ENCODE data around the gene IFT81. TPM values are rescaled to one million over a fixed set of nuclear protein-coding genes. Genes with fewer than 3 reads are reported as not detected.

Gene IFT81
- total RNA-seq, 1 experiment from 2014 or later, result 10.5 TPM

DNA sequence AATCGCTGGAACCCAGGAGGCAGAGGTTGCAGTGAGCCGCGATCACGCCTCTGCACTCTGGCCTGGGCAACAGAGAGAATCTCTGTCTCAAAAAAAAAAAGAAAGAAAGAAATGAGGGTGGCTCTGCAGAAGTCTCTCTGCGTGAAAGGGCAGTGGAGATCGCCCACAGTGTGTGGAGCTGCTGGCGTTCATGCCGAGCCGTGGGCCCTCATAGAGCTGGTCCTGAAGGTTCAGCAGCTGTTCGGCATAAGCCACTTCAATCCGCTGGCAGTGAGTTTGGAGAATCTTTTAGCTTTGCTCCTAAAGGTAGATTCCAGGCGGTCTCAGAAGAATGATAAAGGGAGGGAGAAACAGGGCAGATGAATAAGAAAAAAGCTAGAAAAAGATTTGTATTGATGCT is 120.2 kb downstream of the IFT81 start:
- peaks cover 19% of the 10 kb centered on the region for H3K4me1 Mint-ChIP-seq
- ATAC-seq, result no peak
- DNase-seq (ENCODE audit: low spot score), result no peak
- POLR2A ChIA-PET, result interaction anchor here (0.6 kb wide), 1 partner anchor 16 kb away, joined by 3 read pairs; no protein-coding TSS in a partner anchor
- CTCF ChIA-PET, result interaction anchor here (0.6 to 1.6 kb wide), 11 partner anchors 11 to 225 kb away, joined by 3 to 13 read pairs (median 3); partner anchors contain the start of genes FAM216A and IFT81
- no peaks in the 10 kb centered on the region for H3K36me3 Mint-ChIP-seq
- TF ChIP-seq RELA (CRISPR knock-in tag; IDR thresholded peaks at IDR 0.05; ENCODE audit: borderline replicate concordance) (no peak), OVOL2 (CRISPR knock-in tag; IDR thresholded peaks at IDR 0.05; ENCODE audit: borderline replicate concordance) (no peak), KAT7 (CRISPR knock-in tag; IDR thresholded peaks at IDR 0.05; ENCODE audit: borderline replicate concordance) (no peak), EMX1 (CRISPR knock-in tag; IDR thresholded peaks at IDR 0.05) (no peak), NR2C2 (CRISPR knock-in tag; IDR thresholded peaks at IDR 0.05) (no peak), CREM (CRISPR knock-in tag; IDR thresholded peaks at IDR 0.05) (no peak), ETV6 (CRISPR knock-in tag; IDR thresholded peaks at IDR 0.05) (no peak), JAZF1 (CRISPR knock-in tag; IDR thresholded peaks at IDR 0.05) (no peak), NFE2L1 (CRISPR knock-in tag; IDR thresholded peaks at IDR 0.05) (no peak), SP1 (CRISPR knock-in tag; conservative IDR thresholded peaks at IDR 0.05) (no peak), SOX15 (CRISPR knock-in tag; IDR thresholded peaks at IDR 0.05) (no peak), TP53 (CRISPR knock-in tag; IDR thresholded peaks at IDR 0.05) (no peak)
- TF ChIP-seq, protein P1, sequence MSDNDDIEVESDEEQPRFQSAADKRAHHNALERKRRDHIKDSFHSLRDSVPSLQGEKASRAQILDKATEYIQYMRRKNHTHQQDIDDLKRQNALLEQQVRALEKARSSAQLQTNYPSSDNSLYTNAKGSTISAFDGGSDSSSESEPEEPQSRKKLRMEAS (CRISPR knock-in tag; IDR thresholded peaks at IDR 0.05), result no peak
- TF ChIP-seq, protein P2, sequence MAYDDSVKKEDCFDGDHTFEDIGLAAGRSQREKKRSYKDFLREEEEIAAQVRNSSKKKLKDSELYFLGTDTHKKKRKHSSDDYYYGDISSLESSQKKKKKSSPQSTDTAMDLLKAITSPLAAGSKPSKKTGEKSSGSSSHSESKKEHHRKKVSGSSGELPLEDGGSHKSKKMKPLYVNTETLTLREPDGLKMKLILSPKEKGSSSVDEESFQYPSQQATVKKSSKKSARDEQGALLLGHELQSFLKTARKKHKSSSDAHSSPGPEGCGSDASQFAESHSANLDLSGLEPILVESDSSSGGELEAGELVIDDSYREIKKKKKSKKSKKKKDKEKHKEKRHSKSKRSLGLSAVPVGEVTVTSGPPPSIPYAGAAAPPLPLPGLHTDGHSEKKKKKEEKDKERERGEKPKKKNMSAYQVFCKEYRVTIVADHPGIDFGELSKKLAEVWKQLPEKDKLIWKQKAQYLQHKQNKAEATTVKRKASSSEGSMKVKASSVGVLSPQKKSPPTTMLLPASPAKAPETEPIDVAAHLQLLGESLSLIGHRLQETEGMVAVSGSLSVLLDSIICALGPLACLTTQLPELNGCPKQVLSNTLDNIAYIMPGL (CRISPR knock-in tag; IDR thresholded peaks at IDR 0.05), result no peak
- TF ChIP-seq, protein P3, sequence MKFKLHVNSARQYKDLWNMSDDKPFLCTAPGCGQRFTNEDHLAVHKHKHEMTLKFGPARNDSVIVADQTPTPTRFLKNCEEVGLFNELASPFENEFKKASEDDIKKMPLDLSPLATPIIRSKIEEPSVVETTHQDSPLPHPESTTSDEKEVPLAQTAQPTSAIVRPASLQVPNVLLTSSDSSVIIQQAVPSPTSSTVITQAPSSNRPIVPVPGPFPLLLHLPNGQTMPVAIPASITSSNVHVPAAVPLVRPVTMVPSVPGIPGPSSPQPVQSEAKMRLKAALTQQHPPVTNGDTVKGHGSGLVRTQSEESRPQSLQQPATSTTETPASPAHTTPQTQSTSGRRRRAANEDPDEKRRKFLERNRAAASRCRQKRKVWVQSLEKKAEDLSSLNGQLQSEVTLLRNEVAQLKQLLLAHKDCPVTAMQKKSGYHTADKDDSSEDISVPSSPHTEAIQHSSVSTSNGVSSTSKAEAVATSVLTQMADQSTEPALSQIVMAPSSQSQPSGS (CRISPR knock-in tag; IDR thresholded peaks at IDR 0.05; ENCODE audit: borderline replicate concordance, low read depth), result no peak
- TF ChIP-seq, protein P4, sequence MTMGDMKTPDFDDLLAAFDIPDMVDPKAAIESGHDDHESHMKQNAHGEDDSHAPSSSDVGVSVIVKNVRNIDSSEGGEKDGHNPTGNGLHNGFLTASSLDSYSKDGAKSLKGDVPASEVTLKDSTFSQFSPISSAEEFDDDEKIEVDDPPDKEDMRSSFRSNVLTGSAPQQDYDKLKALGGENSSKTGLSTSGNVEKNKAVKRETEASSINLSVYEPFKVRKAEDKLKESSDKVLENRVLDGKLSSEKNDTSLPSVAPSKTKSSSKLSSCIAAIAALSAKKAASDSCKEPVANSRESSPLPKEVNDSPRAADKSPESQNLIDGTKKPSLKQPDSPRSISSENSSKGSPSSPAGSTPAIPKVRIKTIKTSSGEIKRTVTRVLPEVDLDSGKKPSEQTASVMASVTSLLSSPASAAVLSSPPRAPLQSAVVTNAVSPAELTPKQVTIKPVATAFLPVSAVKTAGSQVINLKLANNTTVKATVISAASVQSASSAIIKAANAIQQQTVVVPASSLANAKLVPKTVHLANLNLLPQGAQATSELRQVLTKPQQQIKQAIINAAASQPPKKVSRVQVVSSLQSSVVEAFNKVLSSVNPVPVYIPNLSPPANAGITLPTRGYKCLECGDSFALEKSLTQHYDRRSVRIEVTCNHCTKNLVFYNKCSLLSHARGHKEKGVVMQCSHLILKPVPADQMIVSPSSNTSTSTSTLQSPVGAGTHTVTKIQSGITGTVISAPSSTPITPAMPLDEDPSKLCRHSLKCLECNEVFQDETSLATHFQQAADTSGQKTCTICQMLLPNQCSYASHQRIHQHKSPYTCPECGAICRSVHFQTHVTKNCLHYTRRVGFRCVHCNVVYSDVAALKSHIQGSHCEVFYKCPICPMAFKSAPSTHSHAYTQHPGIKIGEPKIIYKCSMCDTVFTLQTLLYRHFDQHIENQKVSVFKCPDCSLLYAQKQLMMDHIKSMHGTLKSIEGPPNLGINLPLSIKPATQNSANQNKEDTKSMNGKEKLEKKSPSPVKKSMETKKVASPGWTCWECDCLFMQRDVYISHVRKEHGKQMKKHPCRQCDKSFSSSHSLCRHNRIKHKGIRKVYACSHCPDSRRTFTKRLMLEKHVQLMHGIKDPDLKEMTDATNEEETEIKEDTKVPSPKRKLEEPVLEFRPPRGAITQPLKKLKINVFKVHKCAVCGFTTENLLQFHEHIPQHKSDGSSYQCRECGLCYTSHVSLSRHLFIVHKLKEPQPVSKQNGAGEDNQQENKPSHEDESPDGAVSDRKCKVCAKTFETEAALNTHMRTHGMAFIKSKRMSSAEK (CRISPR knock-in tag; IDR thresholded peaks at IDR 0.05; ENCODE audit: borderline replicate concordance), result no peak
- TF ChIP-seq, protein P5, sequence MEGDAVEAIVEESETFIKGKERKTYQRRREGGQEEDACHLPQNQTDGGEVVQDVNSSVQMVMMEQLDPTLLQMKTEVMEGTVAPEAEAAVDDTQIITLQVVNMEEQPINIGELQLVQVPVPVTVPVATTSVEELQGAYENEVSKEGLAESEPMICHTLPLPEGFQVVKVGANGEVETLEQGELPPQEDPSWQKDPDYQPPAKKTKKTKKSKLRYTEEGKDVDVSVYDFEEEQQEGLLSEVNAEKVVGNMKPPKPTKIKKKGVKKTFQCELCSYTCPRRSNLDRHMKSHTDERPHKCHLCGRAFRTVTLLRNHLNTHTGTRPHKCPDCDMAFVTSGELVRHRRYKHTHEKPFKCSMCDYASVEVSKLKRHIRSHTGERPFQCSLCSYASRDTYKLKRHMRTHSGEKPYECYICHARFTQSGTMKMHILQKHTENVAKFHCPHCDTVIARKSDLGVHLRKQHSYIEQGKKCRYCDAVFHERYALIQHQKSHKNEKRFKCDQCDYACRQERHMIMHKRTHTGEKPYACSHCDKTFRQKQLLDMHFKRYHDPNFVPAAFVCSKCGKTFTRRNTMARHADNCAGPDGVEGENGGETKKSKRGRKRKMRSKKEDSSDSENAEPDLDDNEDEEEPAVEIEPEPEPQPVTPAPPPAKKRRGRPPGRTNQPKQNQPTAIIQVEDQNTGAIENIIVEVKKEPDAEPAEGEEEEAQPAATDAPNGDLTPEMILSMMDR (IDR thresholded peaks at IDR 0.05), result no peak
- TF ChIP-seq, protein P6, sequence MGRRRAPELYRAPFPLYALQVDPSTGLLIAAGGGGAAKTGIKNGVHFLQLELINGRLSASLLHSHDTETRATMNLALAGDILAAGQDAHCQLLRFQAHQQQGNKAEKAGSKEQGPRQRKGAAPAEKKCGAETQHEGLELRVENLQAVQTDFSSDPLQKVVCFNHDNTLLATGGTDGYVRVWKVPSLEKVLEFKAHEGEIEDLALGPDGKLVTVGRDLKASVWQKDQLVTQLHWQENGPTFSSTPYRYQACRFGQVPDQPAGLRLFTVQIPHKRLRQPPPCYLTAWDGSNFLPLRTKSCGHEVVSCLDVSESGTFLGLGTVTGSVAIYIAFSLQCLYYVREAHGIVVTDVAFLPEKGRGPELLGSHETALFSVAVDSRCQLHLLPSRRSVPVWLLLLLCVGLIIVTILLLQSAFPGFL (CRISPR knock-in tag; IDR thresholded peaks at IDR 0.05; ENCODE audit: borderline replicate concordance), result no peak
- H3K27me3 Mint-ChIP-seq (ENCODE audit: low read depth), result no peaks in the 10 kb centered on the region
- peaks cover 9% of the 10 kb centered on the region; the same call in 1 of the 2 replicates for H3K9me3 Mint-ChIP-seq
- peak overlapping the region; percentile 17; the same call in 1 of the 2 replicates for H3K27ac Mint-ChIP-seq
- no peak overlapping the region for H3K4me3 Mint-ChIP-seq
